MM.1S (cell line): Measurements from ENCODE around the gene KIZ.

Experiments
- CTCF ChIP-seq: fragments of 300-600 bp; sonication (generic); IDR thresholded peaks from 2 replicates; pipeline ENCODE4 v1.5.1; 2016; ENCODE audit warnings: antibody characterized with exemption, low read length, mixed read lengths
- EZH2 ChIP-seq: fragments of 300-600 bp; sonication (generic); optimal IDR thresholded peaks from 2 replicates; pipeline ENCODE3; 2017; ENCODE audit warnings: low read depth, mild to moderate bottlenecking, antibody characterized with exemption, low read length, mixed read lengths
- EZH2phosphoT487 ChIP-seq: fragments of 300-600 bp; sonication (generic); IDR thresholded peaks from 2 replicates; pipeline ENCODE4 v1.6.1; 2018; ENCODE audit warnings: antibody characterized with exemption, low read length

GRCh38 chr20:21241406-21241805 lies 115.5 kb downstream of the KIZ start:
- TF ChIP-seq CTCF (no peak), EZH2 (no peak), EZH2phosphoT487 (no peak)
